Astrocyte (in vitro differentiated cells and primary cell): ENCODE measurements around the gene C4orf54. TPM values are rescaled to one million over a fixed set of nuclear protein-coding genes. Genes with fewer than 3 reads are reported as not detected.

Source experiments
- DNase-seq: peaks from one replicate; pipeline ENCODE4 v3.0.0-alpha.2; 2010; ENCODE audit warnings: low read depth
- FAIRE-seq: peaks from 2 replicates; lab custom pipeline; 2011; peaks lifted over from hg19 to GRCh38; lab: Jason Lieb, UNC
- H2AFZ ChIP-seq: 2 replicates; pipeline ENCODE4 v1.6.0; 2012; ENCODE audit warnings: low read depth, low read length, inconsistent platforms
- H3K27ac ChIP-seq: 2 replicates; pipeline ENCODE4 v1.5.1; 2011; ENCODE audit warnings: low read depth, low read length, inconsistent platforms
- H3K27me3 ChIP-seq: 2 replicates; pipeline ENCODE4 v1.6.0; 2011; ENCODE audit warnings: low read length, inconsistent platforms; ENCODE audit not compliant: insufficient read depth
- H3K36me3 ChIP-seq: 2 replicates; pipeline ENCODE4 v1.5.1; 2011; ENCODE audit warnings: low read length, inconsistent platforms; ENCODE audit not compliant: insufficient read depth
- H3K4me1 ChIP-seq: 2 replicates; pipeline ENCODE4 v1.5.1; 2011; ENCODE audit warnings: low read length, inconsistent platforms; ENCODE audit not compliant: insufficient read depth
- H3K4me2 ChIP-seq: 2 replicates; pipeline ENCODE4 v1.6.0; 2012; ENCODE audit warnings: low read length, inconsistent platforms
- H3K4me3 ChIP-seq: 2 replicates; pipeline ENCODE4 v1.5.1; 2011; ENCODE audit warnings: low read depth, mild to moderate bottlenecking, low read length, inconsistent platforms; ENCODE audit not compliant: insufficient read depth
- H3K79me2 ChIP-seq: 2 replicates; pipeline ENCODE4 v1.6.0; 2012; ENCODE audit warnings: mild to moderate bottlenecking, low read length, inconsistent platforms; ENCODE audit not compliant: insufficient read depth
- H3K9ac ChIP-seq: 2 replicates; pipeline ENCODE4 v1.6.0; 2012; ENCODE audit warnings: mild to moderate bottlenecking, low read length, inconsistent platforms
- H3K9me3 ChIP-seq: 2 replicates; pipeline ENCODE4 v1.5.1; 2012; ENCODE audit warnings: low read depth, mild to moderate bottlenecking, low read length, inconsistent platforms; ENCODE audit not compliant: insufficient read depth
- H4K20me1 ChIP-seq: 2 replicates; pipeline ENCODE4 v1.6.0; 2012; ENCODE audit warnings: low read length, inconsistent platforms; ENCODE audit not compliant: insufficient read depth
- H3K27ac Mint-ChIP-seq: one replicate; pipeline ENCODE4 v1.8.0; 2021; ENCODE audit warnings: mild to moderate bottlenecking, mixed read lengths; ENCODE audit not compliant: unreplicated experiment
- H3K27me3 Mint-ChIP-seq: one replicate; pipeline ENCODE4 v1.8.0; 2021; ENCODE audit warnings: low read depth, mixed read lengths; ENCODE audit not compliant: unreplicated experiment
- H3K36me3 Mint-ChIP-seq: one replicate; pipeline ENCODE4 v1.8.0; 2021; ENCODE audit warnings: low read depth, mixed read lengths; ENCODE audit not compliant: unreplicated experiment
- H3K4me1 Mint-ChIP-seq: one replicate; pipeline ENCODE4 v1.8.0; 2021; ENCODE audit warnings: low read depth, mixed read lengths; ENCODE audit not compliant: unreplicated experiment
- H3K4me3 Mint-ChIP-seq: one replicate; pipeline ENCODE4 v1.8.0; 2021; ENCODE audit warnings: mild to moderate bottlenecking, moderate library complexity, mixed read lengths; ENCODE audit not compliant: unreplicated experiment
- H3K9me3 Mint-ChIP-seq: one replicate; pipeline ENCODE4 v1.8.0; 2021; ENCODE audit warnings: mild to moderate bottlenecking, mixed read lengths; ENCODE audit not compliant: unreplicated experiment
- CTCF ChIP-seq: IDR thresholded peaks from 2 replicates; pipeline ENCODE4 v1.5.1; 2011; ENCODE audit warnings: low read depth, mild to moderate bottlenecking, inconsistent platforms, low read length, moderate library complexity; ENCODE audit not compliant: insufficient read depth
- EZH2 ChIP-seq: IDR thresholded peaks from 2 replicates; pipeline ENCODE4 v1.6.1; 2012; ENCODE audit warnings: mild to moderate bottlenecking, low read length, inconsistent platforms; ENCODE audit not compliant: insufficient read depth
- total RNA-seq: library from RNA; stranded (reverse); gene quantifications from 2 replicates; pipeline ENCODE4 v1.2.1, GENCODE V29; 2021

Gene C4orf54
- total RNA-seq, 1 donor from 2014 or later = not detected

- H3K4me1 ChIP-seq = peaks cover 8% of the 10 kb centered on the region
- no peak overlapping the region for H3K4me3 Mint-ChIP-seq
- peaks cover 13% of the 10 kb centered on the region for H3K27me3 Mint-ChIP-seq
- no peaks in the 10 kb centered on the region for H4K20me1 ChIP-seq
- peaks cover 3% of the 10 kb centered on the region for H3K9me3 Mint-ChIP-seq
- no peaks in the 10 kb centered on the region for H3K27me3 ChIP-seq
- DNase-seq (no peak), FAIRE-seq (no peak)
- H2AFZ ChIP-seq = no peak overlapping the region
- H3K4me1 Mint-ChIP-seq = no peaks in the 10 kb centered on the region
- H3K9me3 ChIP-seq = no peaks in the 10 kb centered on the region
- H3K27ac ChIP-seq = no peak overlapping the region
- H3K27ac Mint-ChIP-seq = no peak overlapping the region
- H3K4me3 ChIP-seq = no peak overlapping the region
- no peak overlapping the region for H3K4me2 ChIP-seq
- no peaks in the 10 kb centered on the region for H3K79me2 ChIP-seq
- no peaks in the 10 kb centered on the region for H3K36me3 ChIP-seq
- no peaks in the 10 kb centered on the region for H3K36me3 Mint-ChIP-seq
- no peak for TF ChIP-seq EZH2
- no peak for TF ChIP-seq CTCF
- H3K9ac ChIP-seq = no peak overlapping the region
Observed at GRCh38 chr4:99654361-99654761, 3.3 kb downstream of the C4orf54 start.

DNA sequence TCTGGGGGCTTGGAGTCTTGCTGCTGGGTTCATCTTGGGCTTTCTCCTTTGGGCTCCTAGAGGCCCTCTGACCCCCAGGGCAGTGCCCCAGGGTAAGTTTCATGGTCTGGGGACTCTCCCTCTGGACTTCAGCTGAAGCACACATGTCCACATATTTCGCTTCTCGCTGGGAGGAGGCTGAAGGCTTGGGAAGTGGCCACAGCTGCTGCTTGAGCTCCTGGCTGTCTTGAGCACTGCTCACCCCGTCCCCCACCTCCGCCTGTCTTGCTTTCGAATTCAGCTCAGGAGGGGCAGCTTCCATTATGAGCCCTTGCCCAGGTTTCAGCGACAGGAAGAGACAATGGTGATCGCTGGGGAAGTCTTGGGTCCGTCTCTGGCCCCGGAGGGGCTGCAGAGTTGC, 3.7 kb downstream of the C4orf54 start:
- Histone ChIP-seq H3K27ac (no peak overlapping the region), H2AFZ (no peak overlapping the region), H3K9ac (no peak overlapping the region), H3K36me3 (no peaks in the 10 kb centered on the region), H3K27me3 (no peaks in the 10 kb centered on the region), H3K4me2 (no peak overlapping the region), H3K9me3 (no peaks in the 10 kb centered on the region), H3K4me3 (no peak overlapping the region), H3K4me1 (peaks cover 8% of the 10 kb centered on the region), H3K79me2 (no peaks in the 10 kb centered on the region), H4K20me1 (no peaks in the 10 kb centered on the region)
- Mint-ChIP-seq H3K4me3 (no peak overlapping the region), H3K27me3 (peaks cover 13% of the 10 kb centered on the region), H3K36me3 (no peaks in the 10 kb centered on the region), H3K4me1 (no peaks in the 10 kb centered on the region), H3K9me3 (peaks cover 3% of the 10 kb centered on the region), H3K27ac (no peak overlapping the region)
- DNase-seq = no peak
- FAIRE-seq = no peak
- no peak for TF ChIP-seq CTCF
- TF ChIP-seq EZH2 = no peak

DNA sequence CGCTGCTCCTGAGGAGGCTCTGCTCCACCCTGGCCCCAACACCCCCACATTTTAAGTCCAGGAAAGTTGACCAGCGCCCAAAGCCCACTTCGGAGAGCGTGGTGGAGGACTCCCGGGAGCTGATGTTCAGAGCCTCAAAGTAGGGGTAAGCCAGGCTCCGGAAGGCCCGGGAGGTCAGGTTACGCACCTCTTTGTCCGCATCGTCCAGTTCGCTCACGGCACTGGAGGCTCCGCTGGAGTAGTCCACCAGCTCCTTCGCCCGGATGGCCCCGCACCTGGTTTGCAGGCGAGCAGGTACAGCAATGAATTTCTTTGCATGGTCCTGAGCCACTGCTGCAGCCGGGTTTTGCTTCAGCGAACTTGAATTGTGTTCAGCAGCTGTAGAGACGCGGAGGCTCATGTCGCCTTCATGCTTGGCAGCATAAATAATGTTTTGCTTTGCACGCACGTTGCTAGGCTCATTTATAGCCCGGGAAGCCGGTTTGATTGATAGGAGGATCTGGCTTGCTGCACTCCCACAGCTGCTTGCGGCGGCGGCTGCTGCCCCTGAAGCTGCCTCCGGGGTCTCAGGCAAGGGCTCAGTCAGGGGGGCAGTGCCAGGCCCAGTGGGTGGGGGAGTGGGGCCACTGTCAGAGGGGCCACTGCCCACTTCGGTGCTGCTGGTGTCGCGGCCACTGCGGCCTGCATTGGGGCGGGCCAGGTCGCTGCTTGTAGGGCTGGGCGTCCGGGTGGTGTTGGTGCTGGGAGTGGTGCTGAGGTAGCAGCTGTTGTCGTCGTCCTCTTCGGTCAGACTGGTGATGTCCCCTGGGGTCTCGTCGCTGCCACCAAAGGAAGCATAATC, 4.8 kb downstream of the C4orf54 start:
- H3K27me3 Mint-ChIP-seq = peaks cover 13% of the 10 kb centered on the region
- no peaks in the 10 kb centered on the region for H3K4me1 Mint-ChIP-seq
- no peak for DNase-seq
- no peak for FAIRE-seq
- no peaks in the 10 kb centered on the region for H4K20me1 ChIP-seq
- no peaks in the 10 kb centered on the region for H3K79me2 ChIP-seq
- H3K9me3 Mint-ChIP-seq = peaks cover 3% of the 10 kb centered on the region
- no peak overlapping the region for H3K4me3 ChIP-seq
- no peak overlapping the region for H3K9ac ChIP-seq
- H3K27ac Mint-ChIP-seq = no peak overlapping the region
- TF ChIP-seq EZH2 = no peak
- no peaks in the 10 kb centered on the region for H3K36me3 ChIP-seq
- no peaks in the 10 kb centered on the region for H3K9me3 ChIP-seq
- H3K27ac ChIP-seq = no peak overlapping the region
- H3K4me3 Mint-ChIP-seq = no peak overlapping the region
- H2AFZ ChIP-seq = no peak overlapping the region
- H3K4me2 ChIP-seq = no peak overlapping the region
- H3K27me3 ChIP-seq = no peaks in the 10 kb centered on the region
- peaks cover 8% of the 10 kb centered on the region for H3K4me1 ChIP-seq
- H3K36me3 Mint-ChIP-seq = no peaks in the 10 kb centered on the region
